WTC11 (cell line): ENCODE data around the gene MYNN. TPM values are rescaled to one million over a fixed set of nuclear protein-coding genes. Genes with fewer than 3 reads are reported as not detected.

Source experiments
- ATAC-seq: fragments of 200-7000 bp; cut with Tn5 transposase; 2 replicates; pipeline ENCODE4 v1.10.0; 2021; ENCODE audit warnings: mild to moderate bottlenecking, moderate library complexity
- CTCF ChIA-PET: fragments of 300-600 bp; sonication (Branson Sonifier 250); formaldehyde crosslinking; loops from one replicate; lab custom pipeline; 2021; ENCODE audit warnings: antibody characterized with exemption; lab: Charles Lee
- POLR2A ChIA-PET: fragments of 350-600 bp; sonication (Branson Sonifier 250); formaldehyde crosslinking; loops from one replicate; lab custom pipeline; 2021; ENCODE audit warnings: antibody characterized with exemption; lab: Charles Lee
- DNase-seq: peaks from one replicate; pipeline ENCODE4 v3.0.0; 2021; ENCODE audit warnings: low spot score
- H3K27ac Mint-ChIP-seq: 2 replicates; pipeline ENCODE4 v1.8.0; 2021; ENCODE audit warnings: mixed read lengths
- H3K27me3 Mint-ChIP-seq: 2 replicates; pipeline ENCODE4 v1.8.0; 2021; ENCODE audit warnings: low read depth, mild to moderate bottlenecking, moderate library complexity, mixed read lengths
- H3K36me3 Mint-ChIP-seq: 2 replicates; pipeline ENCODE4 v1.8.0; 2021; ENCODE audit warnings: mixed read lengths
- H3K4me1 Mint-ChIP-seq: 2 replicates; pipeline ENCODE4 v1.8.0; 2022; ENCODE audit warnings: mixed read lengths
- H3K4me3 Mint-ChIP-seq: 2 replicates; pipeline ENCODE4 v1.8.0; 2021; ENCODE audit warnings: mild to moderate bottlenecking, moderate library complexity, mixed read lengths
- H3K9me3 Mint-ChIP-seq: 2 replicates; pipeline ENCODE4 v1.8.0; 2021; ENCODE audit warnings: mixed read lengths
- ATF3 ChIP-seq: sonication (generic); formaldehyde crosslinking; conservative IDR thresholded peaks from 2 replicates; pipeline ENCODE4 v1.8.1; 2022; ENCODE audit warnings: mild to moderate bottlenecking, missing genetic modification reagents
- CREB1 ChIP-seq: sonication (generic); formaldehyde crosslinking; IDR thresholded peaks from 2 replicates; pipeline ENCODE4 v1.8.0; 2023; ENCODE audit warnings: mild to moderate bottlenecking, missing genetic modification reagents
- ELF4 ChIP-seq: sonication (generic); formaldehyde crosslinking; IDR thresholded peaks from 2 replicates; pipeline ENCODE4 v1.8.1; 2022; ENCODE audit warnings: low read depth, mild to moderate bottlenecking, moderate library complexity, missing genetic modification reagents
- ESRRA ChIP-seq: sonication (generic); formaldehyde crosslinking; IDR thresholded peaks from 2 replicates; pipeline ENCODE4 v1.8.1; 2022; ENCODE audit warnings: mild to moderate bottlenecking, missing genetic modification reagents, borderline replicate concordance
- FOXP4 ChIP-seq: sonication (generic); formaldehyde crosslinking; IDR thresholded peaks from 2 replicates; pipeline ENCODE4 v1.8.0; 2022; ENCODE audit warnings: mild to moderate bottlenecking, missing genetic modification reagents
- MAX ChIP-seq: sonication (generic); formaldehyde crosslinking; IDR thresholded peaks from 2 replicates; pipeline ENCODE4 v1.8.0; 2022; ENCODE audit warnings: mild to moderate bottlenecking, missing genetic modification reagents
- NFATC4 ChIP-seq: fragments of 250-450 bp; sonication (Bioruptor Pico); IDR thresholded peaks from 2 replicates; pipeline ENCODE4 v1.9.0; 2021; ENCODE audit warnings: mild to moderate bottlenecking
- NFE2L1 ChIP-seq: sonication (generic); formaldehyde crosslinking; IDR thresholded peaks from 2 replicates; pipeline ENCODE4 v1.8.1; 2023; ENCODE audit warnings: missing genetic modification reagents
- PRDM15 ChIP-seq: sonication (generic); formaldehyde crosslinking; IDR thresholded peaks from 2 replicates; pipeline ENCODE4 v1.8.0; 2022; ENCODE audit warnings: missing genetic modification reagents
- RELA ChIP-seq: sonication (generic); formaldehyde crosslinking; IDR thresholded peaks from 2 replicates; pipeline ENCODE4 v1.8.1; 2022; ENCODE audit warnings: missing genetic modification reagents, mild to moderate bottlenecking, borderline replicate concordance
- SOX15 ChIP-seq: fragments of 250-450 bp; sonication (Bioruptor Pico); IDR thresholded peaks from 2 replicates; pipeline ENCODE4 v1.9.0; 2021; ENCODE audit warnings: mild to moderate bottlenecking
- SP1 ChIP-seq: sonication (generic); formaldehyde crosslinking; conservative IDR thresholded peaks from 2 replicates; pipeline ENCODE4 v1.8.1; 2022; ENCODE audit warnings: missing genetic modification reagents
- ZNF317 ChIP-seq: sonication (generic); formaldehyde crosslinking; IDR thresholded peaks from 2 replicates; pipeline ENCODE4 v1.8.1; 2023; ENCODE audit warnings: low read depth, mild to moderate bottlenecking, moderate library complexity, missing genetic modification reagents, borderline replicate concordance
- ZNF425 ChIP-seq: fragments of 250-450 bp; sonication (Bioruptor Pico); conservative IDR thresholded peaks from 2 replicates; pipeline ENCODE4 v1.9.0; 2021; ENCODE audit warnings: mild to moderate bottlenecking
- total RNA-seq: library from RNA; stranded (reverse); gene quantifications from 3 replicates; pipeline ENCODE4 v1.2.3, GENCODE V29; 2021
- TF ChIP-seq, protein P1 (sequence below): sonication (generic); formaldehyde crosslinking; IDR thresholded peaks from 2 replicates; pipeline ENCODE4 v1.8.0; 2023; ENCODE audit warnings: missing genetic modification reagents, mild to moderate bottlenecking, borderline replicate concordance
- TF ChIP-seq, protein P2 (sequence below): sonication (generic); formaldehyde crosslinking; IDR thresholded peaks from 2 replicates; pipeline ENCODE4 v1.8.0; 2023; ENCODE audit warnings: missing genetic modification reagents

MYNN gene
- total RNA-seq, 1 experiment from 2014 or later: 14.3 TPM

DNA sequence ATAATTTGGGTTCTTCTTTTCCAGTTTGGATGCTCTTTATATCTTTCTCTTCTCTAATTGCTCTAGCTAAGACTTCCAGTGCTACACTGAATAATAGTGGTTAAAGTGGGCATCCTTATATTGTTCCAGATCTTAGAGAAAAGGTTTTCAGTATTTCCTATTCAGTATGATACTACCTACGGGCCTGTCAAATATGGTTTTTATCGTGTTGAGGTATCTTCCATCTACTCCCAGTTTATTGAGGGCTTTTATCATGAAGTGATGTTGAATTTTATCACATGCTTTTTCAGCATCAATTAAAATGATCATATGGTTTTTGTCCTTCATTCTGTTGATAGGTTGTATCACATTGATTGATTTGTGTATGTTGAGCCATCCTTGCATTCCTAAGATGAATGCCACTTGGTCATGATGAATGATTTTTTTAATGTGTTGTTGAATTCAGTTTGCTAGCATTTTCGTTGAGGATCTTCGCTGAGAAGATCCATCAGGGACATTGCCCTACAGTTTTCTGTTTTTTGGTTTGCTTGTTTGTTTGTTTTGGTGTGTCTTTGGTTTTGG is 42.5 kb downstream of the MYNN start (continued):
- TF ChIP-seq, protein P1, sequence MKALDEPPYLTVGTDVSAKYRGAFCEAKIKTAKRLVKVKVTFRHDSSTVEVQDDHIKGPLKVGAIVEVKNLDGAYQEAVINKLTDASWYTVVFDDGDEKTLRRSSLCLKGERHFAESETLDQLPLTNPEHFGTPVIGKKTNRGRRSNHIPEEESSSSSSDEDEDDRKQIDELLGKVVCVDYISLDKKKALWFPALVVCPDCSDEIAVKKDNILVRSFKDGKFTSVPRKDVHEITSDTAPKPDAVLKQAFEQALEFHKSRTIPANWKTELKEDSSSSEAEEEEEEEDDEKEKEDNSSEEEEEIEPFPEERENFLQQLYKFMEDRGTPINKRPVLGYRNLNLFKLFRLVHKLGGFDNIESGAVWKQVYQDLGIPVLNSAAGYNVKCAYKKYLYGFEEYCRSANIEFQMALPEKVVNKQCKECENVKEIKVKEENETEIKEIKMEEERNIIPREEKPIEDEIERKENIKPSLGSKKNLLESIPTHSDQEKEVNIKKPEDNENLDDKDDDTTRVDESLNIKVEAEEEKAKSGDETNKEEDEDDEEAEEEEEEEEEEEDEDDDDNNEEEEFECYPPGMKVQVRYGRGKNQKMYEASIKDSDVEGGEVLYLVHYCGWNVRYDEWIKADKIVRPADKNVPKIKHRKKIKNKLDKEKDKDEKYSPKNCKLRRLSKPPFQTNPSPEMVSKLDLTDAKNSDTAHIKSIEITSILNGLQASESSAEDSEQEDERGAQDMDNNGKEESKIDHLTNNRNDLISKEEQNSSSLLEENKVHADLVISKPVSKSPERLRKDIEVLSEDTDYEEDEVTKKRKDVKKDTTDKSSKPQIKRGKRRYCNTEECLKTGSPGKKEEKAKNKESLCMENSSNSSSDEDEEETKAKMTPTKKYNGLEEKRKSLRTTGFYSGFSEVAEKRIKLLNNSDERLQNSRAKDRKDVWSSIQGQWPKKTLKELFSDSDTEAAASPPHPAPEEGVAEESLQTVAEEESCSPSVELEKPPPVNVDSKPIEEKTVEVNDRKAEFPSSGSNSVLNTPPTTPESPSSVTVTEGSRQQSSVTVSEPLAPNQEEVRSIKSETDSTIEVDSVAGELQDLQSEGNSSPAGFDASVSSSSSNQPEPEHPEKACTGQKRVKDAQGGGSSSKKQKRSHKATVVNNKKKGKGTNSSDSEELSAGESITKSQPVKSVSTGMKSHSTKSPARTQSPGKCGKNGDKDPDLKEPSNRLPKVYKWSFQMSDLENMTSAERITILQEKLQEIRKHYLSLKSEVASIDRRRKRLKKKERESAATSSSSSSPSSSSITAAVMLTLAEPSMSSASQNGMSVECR (CRISPR knock-in tag): no peak
- TF ChIP-seq FOXP4 (CRISPR knock-in tag): no peak
- TF ChIP-seq SOX15: no peak
- TF ChIP-seq ZNF425 (CRISPR knock-in tag): no peak
- TF ChIP-seq MAX (CRISPR knock-in tag): no peak
- TF ChIP-seq ESRRA (CRISPR knock-in tag): no peak
- no peak for TF ChIP-seq NFATC4

DNA sequence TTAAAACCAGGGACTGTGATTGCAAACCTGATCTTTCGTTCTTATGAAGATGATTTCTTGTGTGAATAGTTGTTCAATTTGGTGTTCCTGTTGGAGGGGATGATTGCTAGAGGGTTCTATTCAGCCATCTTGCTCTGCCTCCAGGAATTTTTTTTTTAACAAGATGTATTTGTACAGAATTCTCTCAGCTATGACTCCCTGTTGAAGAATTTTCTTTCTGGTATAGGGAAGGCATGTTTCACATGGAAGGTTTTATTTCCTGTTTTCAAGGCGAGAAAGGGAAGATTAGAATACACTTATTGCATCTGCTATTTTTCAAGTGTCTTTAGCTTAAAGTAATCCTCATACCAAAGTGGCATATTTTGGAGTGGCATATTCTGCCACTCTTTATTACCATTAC is 45.1 kb downstream of the MYNN start:
- ATAC-seq (no peak), DNase-seq (no peak)
- peaks cover 11% of the 10 kb centered on the region for H3K36me3 Mint-ChIP-seq
- H3K27me3 Mint-ChIP-seq: peaks cover 31% of the 10 kb centered on the region
- no peak overlapping the region for H3K27ac Mint-ChIP-seq
- peaks cover 13% of the 10 kb centered on the region for H3K4me1 Mint-ChIP-seq
- no peak overlapping the region for H3K4me3 Mint-ChIP-seq
- H3K9me3 Mint-ChIP-seq: peaks cover 16% of the 10 kb centered on the region
- ChIA-PET POLR2A (no interaction called here), CTCF (no interaction called here)
- TF ChIP-seq RELA (CRISPR knock-in tag): no peak
- TF ChIP-seq, protein P1 (CRISPR knock-in tag): no peak
- TF ChIP-seq SP1: no peak
- TF ChIP-seq CREB1 (CRISPR knock-in tag): no peak
- TF ChIP-seq PRDM15 (CRISPR knock-in tag): no peak
- TF ChIP-seq ZNF317: no peak
- TF ChIP-seq, protein P2, sequence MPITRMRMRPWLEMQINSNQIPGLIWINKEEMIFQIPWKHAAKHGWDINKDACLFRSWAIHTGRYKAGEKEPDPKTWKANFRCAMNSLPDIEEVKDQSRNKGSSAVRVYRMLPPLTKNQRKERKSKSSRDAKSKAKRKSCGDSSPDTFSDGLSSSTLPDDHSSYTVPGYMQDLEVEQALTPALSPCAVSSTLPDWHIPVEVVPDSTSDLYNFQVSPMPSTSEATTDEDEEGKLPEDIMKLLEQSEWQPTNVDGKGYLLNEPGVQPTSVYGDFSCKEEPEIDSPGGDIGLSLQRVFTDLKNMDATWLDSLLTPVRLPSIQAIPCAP (CRISPR knock-in tag): no peak
- TF ChIP-seq ELF4 (CRISPR knock-in tag): no peak
- no peak for TF ChIP-seq ATF3 (CRISPR knock-in tag)
- no peak for TF ChIP-seq NFE2L1 (CRISPR knock-in tag)
